ENCODE results near the gene RNF220.
"Not testable (repeated sequence)": the region's sequence is repeated elsewhere in the genome, so short reads cannot be mapped to it uniquely, and the experiment has no call there.

RNF220 gene

DNA sequence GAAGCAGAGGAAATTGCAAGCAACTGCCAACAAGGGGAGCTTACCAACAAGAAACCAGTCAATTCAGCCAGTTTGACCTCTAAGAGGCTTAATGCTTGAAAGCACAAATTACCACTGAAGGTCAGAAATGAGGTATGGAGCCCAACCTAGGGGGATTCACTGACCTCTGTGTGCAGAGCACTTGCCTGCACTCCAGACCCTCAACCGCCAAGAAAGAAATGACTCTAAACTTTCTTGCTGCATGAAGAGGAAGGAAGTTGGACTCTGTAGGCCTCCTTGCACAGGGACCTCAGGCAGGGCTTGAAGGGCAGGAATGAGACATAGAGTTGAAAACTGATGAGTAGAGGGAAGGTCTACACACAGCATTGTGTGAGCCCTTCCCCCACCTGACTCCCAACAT, 279.5 kb downstream of the RNF220 start:
- DNase-seq = no peak

DNA sequence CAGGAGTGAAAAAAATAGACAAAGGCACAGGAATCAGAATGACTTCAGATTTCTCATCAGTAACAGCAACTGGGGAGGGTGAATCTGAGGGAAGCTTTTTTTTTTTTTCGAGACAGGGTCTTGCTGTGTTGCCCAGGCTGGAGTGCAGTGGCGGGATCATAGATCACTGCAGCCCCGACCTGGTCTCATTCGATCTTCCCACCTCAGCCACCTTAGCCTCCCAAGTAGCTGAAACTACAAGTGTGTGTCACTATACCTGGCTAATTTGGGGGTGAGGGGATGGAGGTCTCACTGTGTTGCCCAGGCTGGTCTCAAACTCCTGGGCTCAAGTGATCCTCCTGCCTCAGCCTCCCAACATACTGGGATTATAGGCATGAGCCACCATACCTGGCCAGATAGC, 280.2 kb downstream of the RNF220 start:
- DNase-seq = no peak

- DNase-seq = no peak
Measured at GRCh38 chr1:44685881-44686280, 280.8 kb downstream of the RNF220 start.

GRCh38 chr1:44688760-44689446, 283.8 kb downstream of the RNF220 start:
- no peak for DNase-seq

DNA sequence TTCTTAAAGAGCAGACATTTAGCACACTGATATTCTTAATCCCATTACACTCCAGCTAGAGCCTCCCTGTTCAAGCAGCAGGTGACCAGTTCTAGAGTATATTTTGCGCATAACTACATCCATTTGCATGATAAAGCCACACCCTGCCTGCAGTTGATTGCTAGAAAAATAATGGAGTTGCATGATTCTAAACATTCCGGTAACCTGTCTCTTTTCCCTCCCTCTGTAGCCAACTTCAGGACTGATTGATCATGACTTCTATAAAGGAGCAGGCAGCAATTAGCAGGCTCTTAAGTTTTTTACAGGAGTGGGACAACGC, 284.4 kb downstream of the RNF220 start:
- DNase-seq = no peak

GRCh38 chr1:44693159-44693558, 288.1 kb downstream of the RNF220 start:
- DNase-seq = no peak

GRCh38 chr1:44693900-44694299, 288.8 kb downstream of the RNF220 start:
- DNase-seq = no peak

- DNase-seq = no peak
Measured at GRCh38 chr1:44694863-44695478, 289.9 kb downstream of the RNF220 start.

- DNase-seq = no peak
Measured at GRCh38 chr1:44695671-44696070, 290.6 kb downstream of the RNF220 start.

- DNase-seq = no peak
Measured at GRCh38 chr1:44696101-44696500, 291.0 kb downstream of the RNF220 start.

GRCh38 chr1:44696789-44697345, 291.8 kb downstream of the RNF220 start:
- peak; percentile 7 to 22 for DNase-seq

GRCh38 chr1:44698138-44698537, 293.1 kb downstream of the RNF220 start:
- no peak for DNase-seq

DNA sequence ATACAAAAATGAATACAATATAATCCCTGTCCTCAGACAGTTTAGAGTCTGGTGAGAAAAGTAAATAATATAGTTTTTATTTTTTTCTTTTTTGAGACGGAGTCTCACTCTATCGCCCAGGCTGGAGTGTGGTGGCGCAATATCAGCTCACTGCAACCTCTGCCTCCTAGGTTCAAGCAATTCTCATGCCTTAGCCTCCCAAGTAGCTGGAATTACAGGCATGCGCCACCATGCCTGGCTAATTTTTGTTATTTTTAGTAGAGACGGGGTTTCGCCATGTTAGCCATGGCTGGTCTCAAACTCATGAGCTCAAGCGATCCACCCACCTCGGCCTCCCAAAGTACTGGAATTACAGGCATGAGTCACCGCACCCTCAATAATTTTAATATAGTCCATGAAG, 294.3 kb downstream of the RNF220 start:
- DNase-seq = not testable (repeated sequence)

DNA sequence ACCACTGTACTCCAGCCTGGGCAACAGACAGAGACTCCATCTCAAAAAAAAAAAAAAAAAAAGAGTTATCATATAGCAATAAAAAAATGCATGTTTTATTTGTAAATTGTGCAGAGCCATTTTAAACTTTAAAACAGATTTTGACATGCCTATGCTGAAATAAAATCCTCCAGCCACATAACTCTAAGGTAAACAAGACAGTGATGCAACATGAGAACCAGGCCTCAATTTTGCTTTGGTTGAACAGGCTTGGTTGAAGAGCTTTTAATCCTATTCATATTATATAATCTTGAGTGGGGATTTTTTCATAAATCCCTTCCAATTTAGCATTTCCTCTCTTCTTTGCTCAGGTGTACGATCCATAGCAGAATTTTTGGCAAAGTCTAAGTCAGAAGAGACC, 295.5 kb downstream of the RNF220 start:
- DNase-seq = no peak

GRCh38 chr1:44701141-44701573, 296.1 kb downstream of the RNF220 start:
- no peak for DNase-seq
